Stimulated activated naive CD8-positive, alpha-beta T cell treated with anti-CD3 and anti-CD28 coated beads, Interleukin-15, Interleukin-2, amounts not matched to agents 100 ng/mL and 50 ng/mL, for 24 hours (primary cell): ENCODE measurements around the gene CMTR1.

Experiments used
- H3K27ac Mint-ChIP-seq: one replicate; pipeline ENCODE4 v1.8.0; 2021; ENCODE audit warnings: mild to moderate bottlenecking, mixed read lengths
- H3K27me3 Mint-ChIP-seq: one replicate; pipeline ENCODE4 v1.8.0; 2021; ENCODE audit warnings: mixed read lengths
- H3K36me3 Mint-ChIP-seq: one replicate; pipeline ENCODE4 v1.8.0; 2021; ENCODE audit warnings: low read depth, mixed read lengths
- H3K4me1 Mint-ChIP-seq: one replicate; pipeline ENCODE4 v1.8.0; 2021; ENCODE audit warnings: low read depth, mixed read lengths
- H3K4me3 Mint-ChIP-seq: one replicate; pipeline ENCODE4 v1.8.0; 2021; ENCODE audit warnings: mild to moderate bottlenecking, mixed read lengths
- H3K9me3 Mint-ChIP-seq: one replicate; pipeline ENCODE4 v1.8.0; 2021; ENCODE audit warnings: mixed read lengths

The CMTR1 gene

DNA sequence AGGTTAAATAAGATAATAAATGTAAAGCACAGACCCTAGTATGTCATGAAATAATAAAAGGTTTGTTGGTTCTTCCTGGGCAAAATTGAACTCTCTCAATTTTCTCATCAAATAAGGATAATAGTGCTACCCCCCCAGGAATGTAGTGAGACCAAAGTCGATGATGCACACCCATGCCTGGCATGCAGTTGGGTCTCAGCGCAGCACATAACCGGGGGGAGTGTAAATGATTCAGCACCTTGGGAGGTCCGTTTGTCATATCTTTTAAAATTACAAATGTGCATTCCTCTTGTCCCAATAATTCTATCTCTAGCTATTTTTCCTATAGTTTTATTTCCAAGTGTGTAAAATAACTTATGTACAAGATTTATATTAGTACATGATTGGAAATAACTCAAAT is 98.0 kb downstream of the CMTR1 start:
- Mint-ChIP-seq H3K9me3 (no peaks in the 10 kb centered on the region), H3K27me3 (no peaks in the 10 kb centered on the region), H3K27ac (no peak overlapping the region), H3K4me1 (peaks cover 12% of the 10 kb centered on the region), H3K4me3 (no peak overlapping the region), H3K36me3 (no peaks in the 10 kb centered on the region)
